GM12872 (cell line): ENCODE results near the gene NDUFS1.

Experiments
- CTCF ChIP-seq: IDR thresholded peaks from 3 replicates; pipeline ENCODE4 v1.5.1; 2011; ENCODE audit warnings: low read depth, mild to moderate bottlenecking, low read length, moderate library complexity; ENCODE audit not compliant: insufficient read depth

Gene NDUFS1

GRCh38 chr2:206150631-206151030 lies 8.6 kb downstream of the NDUFS1 start:
- no peak for TF ChIP-seq CTCF

GRCh38 chr2:206150168-206150567 lies 9.1 kb downstream of the NDUFS1 start:
- TF ChIP-seq CTCF, result no peak

- TF ChIP-seq CTCF, result no peak
These were observed 9.9 kb downstream of the NDUFS1 start for GRCh38 chr2:206149330-206149729.

- no peak for TF ChIP-seq CTCF
These were observed 13.6 kb downstream of the NDUFS1 start for GRCh38 chr2:206145665-206146064.

- TF ChIP-seq CTCF, result no peak
These were observed 14.9 kb downstream of the NDUFS1 start for GRCh38 chr2:206144383-206144782.

GRCh38 chr2:206143451-206143850 lies 15.8 kb downstream of the NDUFS1 start:
- no peak for TF ChIP-seq CTCF

- TF ChIP-seq CTCF, result 0 out of 3 replicates have a peak, but pooled peaks have one; percentile 4
These were observed 31.6 kb downstream of the NDUFS1 start for GRCh38 chr2:206127656-206128055.

- no peak for TF ChIP-seq CTCF
These were observed 33.3 kb downstream of the NDUFS1 start for GRCh38 chr2:206125901-206126300.
